WTC11 (cell line): ENCODE measurements around the gene TRIM17. TPM values are rescaled to one million over a fixed set of nuclear protein-coding genes. Genes with fewer than 3 reads are reported as not detected.

Experiments
- ATAC-seq: fragments of 200-7000 bp; cut with Tn5 transposase; 2 replicates; pipeline ENCODE4 v1.10.0; 2021; ENCODE audit warnings: mild to moderate bottlenecking, moderate library complexity
- CTCF ChIA-PET: fragments of 300-600 bp; sonication (Branson Sonifier 250); formaldehyde crosslinking; loops from one replicate; lab custom pipeline; 2021; ENCODE audit warnings: antibody characterized with exemption; lab: Charles Lee
- POLR2A ChIA-PET: fragments of 350-600 bp; sonication (Branson Sonifier 250); formaldehyde crosslinking; loops from one replicate; lab custom pipeline; 2021; ENCODE audit warnings: antibody characterized with exemption; lab: Charles Lee
- DNase-seq: peaks from one replicate; pipeline ENCODE4 v3.0.0; 2021; ENCODE audit warnings: low spot score
- H3K27ac Mint-ChIP-seq: 2 replicates; pipeline ENCODE4 v1.8.0; 2021; ENCODE audit warnings: mixed read lengths
- H3K27me3 Mint-ChIP-seq: 2 replicates; pipeline ENCODE4 v1.8.0; 2021; ENCODE audit warnings: low read depth, mild to moderate bottlenecking, moderate library complexity, mixed read lengths
- H3K36me3 Mint-ChIP-seq: 2 replicates; pipeline ENCODE4 v1.8.0; 2021; ENCODE audit warnings: mixed read lengths
- H3K4me1 Mint-ChIP-seq: 2 replicates; pipeline ENCODE4 v1.8.0; 2022; ENCODE audit warnings: mixed read lengths
- H3K4me3 Mint-ChIP-seq: 2 replicates; pipeline ENCODE4 v1.8.0; 2021; ENCODE audit warnings: mild to moderate bottlenecking, moderate library complexity, mixed read lengths
- H3K9me3 Mint-ChIP-seq: 2 replicates; pipeline ENCODE4 v1.8.0; 2021; ENCODE audit warnings: mixed read lengths
- ARID4B ChIP-seq: sonication (generic); formaldehyde crosslinking; IDR thresholded peaks from 2 replicates; pipeline ENCODE4 v1.8.0; 2023; ENCODE audit warnings: missing genetic modification reagents, mild to moderate bottlenecking, borderline replicate concordance
- ATF6 ChIP-seq: sonication (generic); formaldehyde crosslinking; IDR thresholded peaks from 2 replicates; pipeline ENCODE4 v1.8.1; 2023; ENCODE audit warnings: mild to moderate bottlenecking, missing genetic modification reagents
- CBFB ChIP-seq: sonication (generic); formaldehyde crosslinking; IDR thresholded peaks from 2 replicates; pipeline ENCODE4 v1.8.1; 2022; ENCODE audit warnings: mild to moderate bottlenecking, low read depth, missing genetic modification reagents
- CTCF ChIP-seq: fragments of 200-600 bp; IDR thresholded peaks from 2 replicates; pipeline ENCODE4 v1.8.0; 2022; ENCODE audit warnings: antibody characterized with exemption
- E2F4 ChIP-seq: sonication (generic); formaldehyde crosslinking; IDR thresholded peaks from 2 replicates; pipeline ENCODE4 v1.8.1; 2022; ENCODE audit warnings: low read depth, mild to moderate bottlenecking, moderate library complexity, missing genetic modification reagents, borderline replicate concordance
- ESRRA ChIP-seq: sonication (generic); formaldehyde crosslinking; IDR thresholded peaks from 2 replicates; pipeline ENCODE4 v1.8.1; 2022; ENCODE audit warnings: mild to moderate bottlenecking, missing genetic modification reagents, borderline replicate concordance
- ETV6 ChIP-seq: sonication (generic); formaldehyde crosslinking; IDR thresholded peaks from 2 replicates; pipeline ENCODE4 v1.8.1; 2022; ENCODE audit warnings: mild to moderate bottlenecking, missing genetic modification reagents
- GRHL2 ChIP-seq: fragments of 250-450 bp; sonication (Bioruptor Pico); IDR thresholded peaks from 2 replicates; pipeline ENCODE4 v1.8.0; 2022; ENCODE audit warnings: mild to moderate bottlenecking, moderate library complexity; ENCODE audit not compliant: insufficient replicate concordance, severe bottlenecking
- IRF1 ChIP-seq: sonication (generic); formaldehyde crosslinking; IDR thresholded peaks from 2 replicates; pipeline ENCODE4 v1.8.0; 2023; ENCODE audit warnings: missing genetic modification reagents
- JAZF1 ChIP-seq: fragments of 250-450 bp; sonication (Bioruptor Pico); IDR thresholded peaks from 2 replicates; pipeline ENCODE4 v1.9.0; 2021; ENCODE audit warnings: moderate library complexity, mild to moderate bottlenecking, inconsistent platforms
- MAX ChIP-seq: sonication (generic); formaldehyde crosslinking; IDR thresholded peaks from 2 replicates; pipeline ENCODE4 v1.8.0; 2022; ENCODE audit warnings: mild to moderate bottlenecking, missing genetic modification reagents
- MYBL2 ChIP-seq: sonication (generic); formaldehyde crosslinking; IDR thresholded peaks from 2 replicates; pipeline ENCODE4 v1.8.1; 2023; ENCODE audit warnings: mild to moderate bottlenecking, moderate library complexity, missing genetic modification reagents
- NFATC4 ChIP-seq: fragments of 250-450 bp; sonication (Bioruptor Pico); IDR thresholded peaks from 2 replicates; pipeline ENCODE4 v1.9.0; 2021; ENCODE audit warnings: mild to moderate bottlenecking
- OVOL2 ChIP-seq: fragments of 250-450 bp; sonication (Bioruptor Pico); IDR thresholded peaks from 2 replicates; pipeline ENCODE4 v1.9.0; 2021; ENCODE audit warnings: mild to moderate bottlenecking, borderline replicate concordance
- STAT6 ChIP-seq: sonication (generic); formaldehyde crosslinking; conservative IDR thresholded peaks from 2 replicates; pipeline ENCODE4 v1.8.1; 2023; ENCODE audit warnings: mild to moderate bottlenecking, low read depth, missing genetic modification reagents, moderate library complexity
- ZBTB21 ChIP-seq: sonication (generic); formaldehyde crosslinking; IDR thresholded peaks from 2 replicates; pipeline ENCODE4 v1.8.1; 2023; ENCODE audit warnings: mild to moderate bottlenecking, missing genetic modification reagents, borderline replicate concordance
- ZNF263 ChIP-seq: sonication (generic); formaldehyde crosslinking; IDR thresholded peaks from 2 replicates; pipeline ENCODE4 v1.8.1; 2022; ENCODE audit warnings: low read depth, mild to moderate bottlenecking, moderate library complexity, missing genetic modification reagents
- ZNF396 ChIP-seq: fragments of 250-450 bp; sonication (Bioruptor Pico); IDR thresholded peaks from 2 replicates; pipeline ENCODE4 v1.8.0; 2021; ENCODE audit warnings: mild to moderate bottlenecking, moderate library complexity, borderline replicate concordance
- ZNF423 ChIP-seq: fragments of 250-450 bp; sonication (Bioruptor Pico); IDR thresholded peaks from 2 replicates; pipeline ENCODE4 v2.1.2; 2022; ENCODE audit warnings: mild to moderate bottlenecking, moderate library complexity
- ZNF425 ChIP-seq: fragments of 250-450 bp; sonication (Bioruptor Pico); conservative IDR thresholded peaks from 2 replicates; pipeline ENCODE4 v1.9.0; 2021; ENCODE audit warnings: mild to moderate bottlenecking
- total RNA-seq: library from RNA; stranded (reverse); gene quantifications from 3 replicates; pipeline ENCODE4 v1.2.3, GENCODE V29; 2021

The TRIM17 gene
- total RNA-seq, 1 experiment from 2014 or later, result 2.6 TPM

GRCh38 chr1:228465571-228466146 lies 49.0 kb upstream of the TRIM17 start (continued):
- no peak for TF ChIP-seq CTCF
- TF ChIP-seq ATF6, result no peak
- TF ChIP-seq ZNF425 (CRISPR knock-in tag), result no peak
- TF ChIP-seq MAX (CRISPR knock-in tag), result no peak
- no peak for TF ChIP-seq ZNF263
- TF ChIP-seq NFATC4, result no peak
- TF ChIP-seq JAZF1 (CRISPR knock-in tag), result no peak
- no peak for TF ChIP-seq CBFB
- no peak for TF ChIP-seq ARID4B
- TF ChIP-seq ZBTB21 (CRISPR knock-in tag), result no peak
- no peak for TF ChIP-seq GRHL2
- TF ChIP-seq, all 79 proteins: peak for 0

GRCh38 chr1:228465141-228465540 lies 48.5 kb upstream of the TRIM17 start:
- Mint-ChIP-seq H3K27me3 (peaks cover 66% of the 10 kb centered on the region), H3K4me3 (peak overlapping the region; percentile 89), H3K9me3 (no peaks in the 10 kb centered on the region), H3K36me3 (no peaks in the 10 kb centered on the region), H3K27ac (no peak overlapping the region), H3K4me1 (peaks cover 44% of the 10 kb centered on the region)
- ChIA-PET POLR2A (interaction anchor here (0.7 to 2.2 kb wide), 4 partner anchors 9 to 300 kb away, joined by 3 to 11 read pairs (median 4); partner anchors contain the start of genes IBA57 and RNF187), CTCF (interaction anchor here (0.5 to 2.7 kb wide), 9 partner anchors 9 to 299 kb away, joined by 3 to 8 read pairs (median 6); partner anchors contain the start of gene IBA57)
- ATAC-seq (no peak), DNase-seq (no peak)
- TF ChIP-seq NFATC4 (no peak), MYBL2 (no peak), ZNF396 (CRISPR knock-in tag) (no peak), STAT6 (CRISPR knock-in tag) (no peak), ETV6 (no peak), IRF1 (no peak), ESRRA (no peak), ZNF423 (CRISPR knock-in tag) (no peak), E2F4 (CRISPR knock-in tag) (no peak), OVOL2 (no peak)
